Effector memory CD8-positive, alpha-beta T cell (primary cell): ENCODE data around the gene DDIT3.
A peak's percentile ranks its signal among the peaks of the same experiment; 100 is the strongest.

Experiments used
- ATAC-seq: fragments of 150-1000 bp; cut with Tn5 transposase; replicated peaks from 2 replicates; pipeline ENCODE4 v1.10.0; 2021; ENCODE audit warnings: mild to moderate bottlenecking, moderate library complexity
- DNase-seq, 3 experiments: peaks; one replicate each; pipeline ENCODE4 v3.0.0; 2021
- H3K27ac Mint-ChIP-seq, 2 donors: one replicate each; pipeline ENCODE4 v1.8.0; 2022; ENCODE audit warnings: mild to moderate bottlenecking in 2 of 2, mixed read lengths in 2 of 2, moderate library complexity in 2 of 2
- H3K27me3 Mint-ChIP-seq, 2 donors: one replicate each; pipeline ENCODE4 v1.8.0; 2022; ENCODE audit warnings: mixed read lengths in 2 of 2
- H3K36me3 Mint-ChIP-seq: one replicate; pipeline ENCODE4 v1.8.0; 2022; ENCODE audit warnings: mild to moderate bottlenecking, moderate library complexity, mixed read lengths; ENCODE audit not compliant: insufficient read depth
- H3K4me1 Mint-ChIP-seq, 2 donors: one replicate each; pipeline ENCODE4 v1.8.0; 2022; ENCODE audit warnings: low read depth in 2 of 2, mixed read lengths in 2 of 2
- H3K4me3 Mint-ChIP-seq, 2 donors: one replicate each; pipeline ENCODE4 v1.8.0; 2022; ENCODE audit warnings: mild to moderate bottlenecking in 2 of 2, mixed read lengths in 2 of 2, moderate library complexity in 2 of 2
- H3K9me3 Mint-ChIP-seq, 2 donors: one replicate each; pipeline ENCODE4 v1.8.0; 2022; ENCODE audit warnings: mixed read lengths in 2 of 2

DDIT3 gene

GRCh38 chr12:57541001-57541400 is 20.7 kb upstream of the DDIT3 start:
- Mint-ChIP-seq H3K9me3 (no peaks in the 10 kb centered on the region), H3K27me3 (no peaks in the 10 kb centered on the region), H3K4me3 (no peak overlapping the region), H3K4me1 (peaks cover 19 to 28% of the 10 kb centered on the region in 2 donors), H3K27ac (no peak overlapping the region), H3K36me3 (peaks cover 35% of the 10 kb centered on the region)
- no peak for ATAC-seq
- no peak for DNase-seq

GRCh38 chr12:57539134-57539768 is 18.9 kb upstream of the DDIT3 start:
- H3K27me3 Mint-ChIP-seq = no peaks in the 10 kb centered on the region
- H3K36me3 Mint-ChIP-seq = peaks cover 43% of the 10 kb centered on the region
- H3K4me3 Mint-ChIP-seq = no peak overlapping the region
- peak overlapping the region in 1 of 2 donors; percentile 42 for H3K27ac Mint-ChIP-seq
- ATAC-seq (no peak), DNase-seq (no peak)
- peaks cover 8 to 13% of the 10 kb centered on the region in 2 donors for H3K4me1 Mint-ChIP-seq
- H3K9me3 Mint-ChIP-seq = no peaks in the 10 kb centered on the region

- no peaks in the 10 kb centered on the region for H3K27me3 Mint-ChIP-seq
- no peak overlapping the region for H3K4me3 Mint-ChIP-seq
- ATAC-seq (no peak), DNase-seq (no peak)
- H3K9me3 Mint-ChIP-seq = no peaks in the 10 kb centered on the region
- peaks cover 5 to 6% of the 10 kb centered on the region in 2 donors for H3K4me1 Mint-ChIP-seq
- no peak overlapping the region for H3K27ac Mint-ChIP-seq
- H3K36me3 Mint-ChIP-seq = peaks cover 47% of the 10 kb centered on the region
These were observed 16.3 kb upstream of the DDIT3 start for GRCh38 chr12:57536597-57536942.

- H3K27me3 Mint-ChIP-seq = no peaks in the 10 kb centered on the region
- H3K9me3 Mint-ChIP-seq = no peaks in the 10 kb centered on the region
- DNase-seq (no peak), ATAC-seq (no peak)
- H3K4me1 Mint-ChIP-seq = peaks cover 2 to 5% of the 10 kb centered on the region in 2 donors
- peaks cover 50% of the 10 kb centered on the region for H3K36me3 Mint-ChIP-seq
- no peak overlapping the region for H3K27ac Mint-ChIP-seq
- no peak overlapping the region for H3K4me3 Mint-ChIP-seq
These were observed 15.7 kb upstream of the DDIT3 start for GRCh38 chr12:57535764-57536596.

GRCh38 chr12:57534991-57535543 is 14.8 kb upstream of the DDIT3 start:
- Mint-ChIP-seq H3K27ac (no peak overlapping the region), H3K4me1 (peaks cover 1 to 3% of the 10 kb centered on the region in 2 donors), H3K36me3 (peaks cover 47% of the 10 kb centered on the region), H3K9me3 (no peaks in the 10 kb centered on the region), H3K4me3 (no peak overlapping the region), H3K27me3 (no peaks in the 10 kb centered on the region)
- ATAC-seq = no peak
- DNase-seq = no peak

- Mint-ChIP-seq H3K36me3 (peaks cover 54% of the 10 kb centered on the region), H3K27ac (peak overlapping the region in 1 of 2 donors; percentile 77), H3K27me3 (no peaks in the 10 kb centered on the region), H3K4me3 (no peak overlapping the region), H3K4me1 (peaks cover 7 to 9% of the 10 kb centered on the region in 2 donors), H3K9me3 (no peaks in the 10 kb centered on the region)
- DNase-seq (no peak), ATAC-seq (no peak)
These were observed 13.9 kb upstream of the DDIT3 start for GRCh38 chr12:57534250-57534649.

GRCh38 chr12:57533108-57533507 is 12.8 kb upstream of the DDIT3 start:
- peaks cover 4 to 9% of the 10 kb centered on the region in 2 donors for H3K4me1 Mint-ChIP-seq
- peak overlapping the region in 1 of 2 donors; percentile 14 for H3K27ac Mint-ChIP-seq
- no peaks in the 10 kb centered on the region for H3K27me3 Mint-ChIP-seq
- H3K9me3 Mint-ChIP-seq = no peaks in the 10 kb centered on the region
- DNase-seq = no peak
- ATAC-seq = no peak
- H3K36me3 Mint-ChIP-seq = peaks cover 54% of the 10 kb centered on the region
- H3K4me3 Mint-ChIP-seq = no peak overlapping the region

GRCh38 chr12:57531836-57532235 is 11.5 kb upstream of the DDIT3 start:
- H3K4me1 Mint-ChIP-seq = peaks cover 4 to 9% of the 10 kb centered on the region in 2 donors
- H3K27me3 Mint-ChIP-seq = no peaks in the 10 kb centered on the region
- no peak for ATAC-seq
- H3K36me3 Mint-ChIP-seq = peaks cover 59% of the 10 kb centered on the region
- H3K27ac Mint-ChIP-seq = no peak overlapping the region
- H3K9me3 Mint-ChIP-seq = no peaks in the 10 kb centered on the region
- no peak overlapping the region for H3K4me3 Mint-ChIP-seq
- DNase-seq = no peak

GRCh38 chr12:57530396-57531142 is 10.3 kb upstream of the DDIT3 start:
- peaks cover 4 to 20% of the 10 kb centered on the region in 2 donors for H3K4me1 Mint-ChIP-seq
- no peak for DNase-seq
- H3K27ac Mint-ChIP-seq = peak overlapping the region in 1 of 2 donors; percentile 79
- ATAC-seq = no peak
- H3K9me3 Mint-ChIP-seq = no peaks in the 10 kb centered on the region
- H3K36me3 Mint-ChIP-seq = peaks cover 64% of the 10 kb centered on the region
- H3K4me3 Mint-ChIP-seq = no peak overlapping the region
- no peaks in the 10 kb centered on the region for H3K27me3 Mint-ChIP-seq

- ATAC-seq = no peak
- Mint-ChIP-seq H3K4me1 (peaks cover 9 to 28% of the 10 kb centered on the region in 2 donors), H3K27me3 (no peaks in the 10 kb centered on the region), H3K4me3 (no peak overlapping the region), H3K36me3 (peaks cover 64% of the 10 kb centered on the region), H3K27ac (peak overlapping the region in 1 of 2 donors; percentile 79), H3K9me3 (no peaks in the 10 kb centered on the region)
- no peak for DNase-seq
These were observed 9.5 kb upstream of the DDIT3 start for GRCh38 chr12:57529831-57530230.

- peaks cover 16 to 34% of the 10 kb centered on the region in 2 donors for H3K4me1 Mint-ChIP-seq
- peaks cover 61% of the 10 kb centered on the region for H3K36me3 Mint-ChIP-seq
- DNase-seq (no peak), ATAC-seq (no peak)
- no peaks in the 10 kb centered on the region for H3K27me3 Mint-ChIP-seq
- no peaks in the 10 kb centered on the region for H3K9me3 Mint-ChIP-seq
- H3K27ac Mint-ChIP-seq = peak overlapping the region in 1 of 2 donors; percentile 79
- H3K4me3 Mint-ChIP-seq = no peak overlapping the region
These were observed 8.7 kb upstream of the DDIT3 start for GRCh38 chr12:57528831-57529555.

GRCh38 chr12:57528176-57528575 is 7.9 kb upstream of the DDIT3 start:
- ATAC-seq = no peak
- Mint-ChIP-seq H3K27ac (peak overlapping the region in 1 of 2 donors; percentile 74), H3K36me3 (peaks cover 59% of the 10 kb centered on the region), H3K4me3 (no peak overlapping the region), H3K27me3 (no peaks in the 10 kb centered on the region), H3K4me1 (peaks cover 24 to 42% of the 10 kb centered on the region in 2 donors), H3K9me3 (no peaks in the 10 kb centered on the region)
- no peak for DNase-seq

GRCh38 chr12:57527184-57527583 is 6.9 kb upstream of the DDIT3 start:
- DNase-seq (no peak), ATAC-seq (no peak)
- H3K27ac Mint-ChIP-seq = peak overlapping the region; percentile 73 to 74
- H3K9me3 Mint-ChIP-seq = no peaks in the 10 kb centered on the region
- peaks cover 60% of the 10 kb centered on the region for H3K36me3 Mint-ChIP-seq
- H3K4me3 Mint-ChIP-seq = no peak overlapping the region
- H3K4me1 Mint-ChIP-seq = peaks cover 27 to 44% of the 10 kb centered on the region in 2 donors
- no peaks in the 10 kb centered on the region for H3K27me3 Mint-ChIP-seq
